Measurements from ENCODE around the gene ABHD5. TPM values are rescaled to one million over a fixed set of nuclear protein-coding genes. Genes with fewer than 3 reads are reported as not detected.
"Not testable (repeated sequence)": the region's sequence is repeated elsewhere in the genome, so short reads cannot be mapped to it uniquely, and the experiment has no call there.

ABHD5 gene
- polyA plus RNA-seq, 4 donors: 13.8 to 42.5 (median 28.9) TPM

DNA sequence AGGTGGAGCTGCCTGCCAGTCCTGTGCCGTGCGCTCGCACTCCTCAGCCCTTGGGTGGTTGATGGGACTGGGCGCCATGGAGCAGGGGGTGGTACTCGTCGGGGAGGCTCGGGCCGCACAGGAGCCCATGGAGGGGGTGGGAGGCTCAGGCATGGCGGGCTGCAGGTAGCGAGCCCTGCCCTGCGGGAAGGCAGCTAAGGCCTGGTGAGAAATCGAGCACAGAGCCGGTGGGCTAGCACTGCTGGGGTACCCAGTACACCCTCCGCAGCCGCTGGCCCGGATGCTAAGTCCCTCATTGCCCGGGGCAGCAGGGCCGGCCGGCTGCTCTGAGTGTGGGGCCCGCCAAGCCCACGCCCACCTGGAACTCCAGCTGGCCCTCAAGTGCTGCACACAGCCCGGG, 34.3 kb upstream of the ABHD5 start:
- not testable (repeated sequence) for H3K4me3 ChIP-seq (ENCODE audit: low read depth in 1 of 3, low read length in 3 of 3); H3K27ac ChIP-seq (ENCODE audit: low read depth in 1 of 3, low read length in 2 of 3); H3K27me3 ChIP-seq (ENCODE audit: control insufficient read depth in 3 of 3, insufficient read depth in 3 of 3, low read length in 3 of 3); DNase-seq; H3K4me1 ChIP-seq (ENCODE audit: control insufficient read depth in 3 of 3, insufficient read depth in 2 of 3, low read depth in 1 of 3, low read length in 2 of 3); H3K36me3 ChIP-seq (ENCODE audit: control insufficient read depth in 3 of 3, insufficient read depth in 2 of 3, low read depth in 1 of 3, low read length in 3 of 3); FAIRE-seq
- H3K9me3 ChIP-seq (ENCODE audit: control insufficient read depth in 2 of 2, insufficient read depth in 1 of 2, low read depth in 1 of 2, low read length in 1 of 2): peaks cover 0 to 14% of the 10 kb centered on the region in 2 donors
- WGBS, 3 donors: 95 to 98% (median 96%) methylated on average over 19 to 22 of the region's 22 CpGs

DNA sequence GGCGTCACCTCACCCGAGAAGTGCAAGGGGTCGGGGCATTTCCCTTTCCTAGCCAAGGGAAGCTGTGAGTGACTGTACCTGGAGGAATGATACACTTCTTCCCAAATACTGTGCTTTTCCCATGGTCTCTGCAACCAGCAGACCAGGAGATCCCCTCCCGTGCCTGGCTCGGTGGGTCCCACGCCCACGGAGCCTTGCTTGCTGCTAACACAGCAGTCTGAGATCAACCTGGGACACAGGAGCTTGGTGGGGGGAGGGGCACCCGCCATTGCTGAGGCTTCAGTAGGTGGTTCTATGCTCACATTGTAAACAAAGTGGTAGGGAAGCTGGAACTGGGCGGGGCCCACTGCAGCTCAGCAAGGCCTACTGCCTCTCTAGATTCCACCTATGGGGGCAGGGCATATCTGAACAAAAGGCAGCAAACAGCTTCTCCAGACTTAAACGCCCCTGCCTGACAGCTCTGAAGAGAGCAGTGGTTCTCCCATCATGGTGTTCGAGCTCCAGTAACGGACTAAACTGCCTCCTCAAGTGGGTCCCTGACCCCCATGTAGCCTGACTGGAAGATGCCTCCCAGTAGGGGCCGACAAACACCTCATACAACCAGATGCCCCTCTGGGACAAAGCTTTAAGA, 31.4 kb upstream of the ABHD5 start:
- H3K9me3 ChIP-seq (ENCODE audit: control insufficient read depth in 2 of 2, insufficient read depth in 1 of 2, low read depth in 1 of 2, low read length in 1 of 2): peaks cover 0 to 14% of the 10 kb centered on the region in 2 donors
- no peak overlapping the region for H3K4me3 ChIP-seq (ENCODE audit: low read depth in 1 of 3, low read length in 3 of 3)
- FAIRE-seq: no peak
- no peaks in the 10 kb centered on the region for H3K36me3 ChIP-seq (ENCODE audit: control insufficient read depth in 3 of 3, insufficient read depth in 2 of 3, low read depth in 1 of 3, low read length in 3 of 3)
- no peaks in the 10 kb centered on the region for H3K4me1 ChIP-seq (ENCODE audit: control insufficient read depth in 3 of 3, insufficient read depth in 2 of 3, low read depth in 1 of 3, low read length in 2 of 3)
- WGBS, 3 donors: 84 to 89% (median 85%) methylated on average over 13 of the region's 13 CpGs
- H3K27ac ChIP-seq (ENCODE audit: low read depth in 1 of 3, low read length in 2 of 3): no peak overlapping the region
- H3K27me3 ChIP-seq (ENCODE audit: control insufficient read depth in 3 of 3, insufficient read depth in 3 of 3, low read length in 3 of 3): no peaks in the 10 kb centered on the region
- no peak for DNase-seq

DNA sequence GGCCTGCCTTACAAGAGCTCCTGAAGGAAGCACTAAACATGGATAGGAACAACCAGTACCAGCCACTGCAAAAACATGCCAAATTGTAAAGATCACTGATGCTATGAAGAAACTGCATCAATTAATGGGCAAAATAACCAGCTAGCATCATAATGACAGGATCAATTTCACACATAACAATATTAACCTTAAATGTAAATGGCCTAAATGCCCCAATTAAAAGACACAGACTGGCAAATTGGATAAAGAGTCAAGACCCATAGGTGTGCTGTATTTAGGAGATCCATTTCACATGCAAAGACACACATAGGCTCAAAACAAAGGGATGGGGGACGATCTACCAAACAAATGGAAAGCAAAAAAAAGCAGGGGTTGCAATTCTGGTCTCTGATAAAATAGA, 29.4 kb upstream of the ABHD5 start:
- DNase-seq; H3K4me3 ChIP-seq (ENCODE audit: low read depth in 1 of 3, low read length in 3 of 3); FAIRE-seq; H3K36me3 ChIP-seq (ENCODE audit: control insufficient read depth in 3 of 3, insufficient read depth in 2 of 3, low read depth in 1 of 3, low read length in 3 of 3); H3K27me3 ChIP-seq (ENCODE audit: control insufficient read depth in 3 of 3, insufficient read depth in 3 of 3, low read length in 3 of 3); H3K27ac ChIP-seq (ENCODE audit: low read depth in 1 of 3, low read length in 2 of 3); H3K4me1 ChIP-seq (ENCODE audit: control insufficient read depth in 3 of 3, insufficient read depth in 2 of 3, low read depth in 1 of 3, low read length in 2 of 3): not testable (repeated sequence)
- peaks cover 0 to 14% of the 10 kb centered on the region in 2 donors for H3K9me3 ChIP-seq (ENCODE audit: control insufficient read depth in 2 of 2, insufficient read depth in 1 of 2, low read depth in 1 of 2, low read length in 1 of 2)
- WGBS, 3 donors: 68 to 93% (median 83%) methylated on average over 1 of the region's 1 CpG

DNA sequence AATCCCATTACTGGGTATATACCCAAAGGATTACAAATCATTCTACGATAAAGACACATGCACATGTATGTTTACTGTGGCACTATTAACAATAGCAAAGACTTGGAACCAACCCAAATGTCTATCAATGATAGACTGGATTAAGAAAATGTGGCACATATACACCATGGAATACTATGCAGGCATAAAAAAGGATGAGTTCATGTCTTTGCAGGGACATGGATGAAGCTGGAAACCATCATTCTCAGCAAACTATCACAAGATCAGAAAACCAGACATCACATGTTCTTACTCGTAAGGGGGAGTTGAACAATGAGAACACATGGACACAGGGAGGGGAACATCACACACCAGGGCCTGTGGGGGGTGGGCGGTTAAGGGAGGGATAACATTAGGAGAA, 25.7 kb upstream of the ABHD5 start:
- not testable (repeated sequence) for DNase-seq; H3K4me1 ChIP-seq (ENCODE audit: control insufficient read depth in 3 of 3, insufficient read depth in 2 of 3, low read depth in 1 of 3, low read length in 2 of 3); FAIRE-seq; H3K4me3 ChIP-seq (ENCODE audit: low read depth in 1 of 3, low read length in 3 of 3); H3K9me3 ChIP-seq (ENCODE audit: control insufficient read depth in 2 of 2, insufficient read depth in 1 of 2, low read depth in 1 of 2, low read length in 1 of 2); H3K27me3 ChIP-seq (ENCODE audit: control insufficient read depth in 3 of 3, insufficient read depth in 3 of 3, low read length in 3 of 3); H3K27ac ChIP-seq (ENCODE audit: low read depth in 1 of 3, low read length in 2 of 3); H3K36me3 ChIP-seq (ENCODE audit: control insufficient read depth in 3 of 3, insufficient read depth in 2 of 3, low read depth in 1 of 3, low read length in 3 of 3)
- 94 to 100% (median 94%) methylated on average over 3 of the region's 3 CpGs for WGBS, 3 donors

DNA sequence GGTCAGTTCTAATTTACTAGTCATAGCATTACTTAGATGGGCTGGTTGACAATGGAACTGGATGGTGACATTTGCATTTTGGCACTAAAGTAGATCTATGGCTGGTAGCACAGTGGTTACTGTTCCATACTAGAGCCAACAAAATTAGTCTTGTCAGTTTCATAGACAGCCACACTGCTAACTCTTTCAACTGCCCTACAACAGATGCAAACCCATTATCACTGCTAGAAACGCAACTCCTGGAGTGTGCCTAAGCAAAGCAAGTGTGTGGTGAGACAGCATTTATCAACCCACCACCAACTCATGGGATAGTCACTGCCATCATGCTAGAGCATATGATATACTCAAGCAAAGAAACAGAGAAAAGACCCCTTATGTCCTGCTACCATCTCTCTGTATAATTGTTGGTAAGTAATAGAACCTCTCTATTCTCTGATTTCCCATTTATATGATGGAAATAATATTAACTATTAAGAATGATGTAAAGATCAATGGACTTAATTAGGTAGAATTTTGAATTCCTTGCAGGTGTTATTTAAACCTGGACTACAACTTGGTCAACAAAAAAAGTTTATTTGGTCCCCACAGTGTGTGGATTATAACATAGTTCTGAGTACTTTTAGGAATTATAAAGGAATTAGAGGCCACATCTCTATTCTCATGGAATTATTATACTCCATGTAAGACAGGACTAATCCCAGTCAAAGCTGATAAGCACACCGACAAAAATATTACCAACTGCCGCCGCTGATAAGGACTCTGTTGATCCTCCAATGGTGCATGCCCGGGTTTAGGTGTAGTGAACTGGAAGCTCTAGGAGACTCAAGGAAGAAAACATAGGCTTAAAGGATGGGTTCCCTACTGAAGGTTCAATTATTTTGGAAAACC, 19.9 kb upstream of the ABHD5 start:
- no peaks in the 10 kb centered on the region for H3K36me3 ChIP-seq (ENCODE audit: control insufficient read depth in 3 of 3, insufficient read depth in 2 of 3, low read depth in 1 of 3, low read length in 3 of 3)
- H3K27me3 ChIP-seq (ENCODE audit: control insufficient read depth in 3 of 3, insufficient read depth in 3 of 3, low read length in 3 of 3): no peaks in the 10 kb centered on the region
- no peak overlapping the region for H3K27ac ChIP-seq (ENCODE audit: low read depth in 1 of 3, low read length in 2 of 3)
- no peaks in the 10 kb centered on the region for H3K9me3 ChIP-seq (ENCODE audit: control insufficient read depth in 2 of 2, insufficient read depth in 1 of 2, low read depth in 1 of 2, low read length in 1 of 2)
- FAIRE-seq (no peak), DNase-seq (no peak)
- no peak overlapping the region for H3K4me3 ChIP-seq (ENCODE audit: low read depth in 1 of 3, low read length in 3 of 3)
- no peaks in the 10 kb centered on the region for H3K4me1 ChIP-seq (ENCODE audit: control insufficient read depth in 3 of 3, insufficient read depth in 2 of 3, low read depth in 1 of 3, low read length in 2 of 3)
- WGBS, 3 donors: 32 to 69% (median 51%) methylated on average over 5 of the region's 5 CpGs

DNA sequence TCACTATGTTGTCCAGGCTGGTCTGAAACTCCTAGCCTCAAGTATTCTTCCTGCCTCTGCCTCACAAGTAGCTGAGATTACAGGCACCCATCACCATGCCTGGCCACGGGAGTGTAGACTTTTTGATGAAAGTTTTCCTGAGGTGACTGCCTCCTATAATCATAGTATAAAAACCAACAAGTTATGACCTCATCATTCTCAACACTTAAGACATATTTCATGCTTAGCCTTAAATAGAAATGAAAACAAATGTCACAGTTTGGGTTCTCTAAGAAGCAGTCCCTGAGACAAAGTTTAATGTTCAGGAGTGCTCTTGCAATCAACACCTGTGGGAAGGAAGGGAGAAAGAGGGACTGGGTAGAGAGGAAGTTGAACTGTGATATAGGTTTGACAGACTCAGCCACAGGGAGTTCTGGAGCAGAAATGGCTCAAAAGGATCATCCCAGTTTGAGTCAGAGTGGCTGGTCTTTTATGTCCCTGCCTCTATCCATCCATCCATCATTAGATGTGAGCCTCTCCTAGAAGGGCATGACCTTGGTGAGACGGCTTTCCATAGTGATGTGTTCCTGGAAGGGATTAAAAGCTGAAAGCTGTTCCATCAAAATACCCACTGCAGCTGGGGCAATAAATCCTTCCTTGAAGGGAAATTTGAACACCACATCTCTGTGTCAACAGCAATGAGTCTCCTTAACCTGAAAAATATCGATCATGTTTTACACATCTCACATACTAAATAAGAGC, 16.2 kb upstream of the ABHD5 start:
- Histone ChIP-seq H3K4me1 (ENCODE audit: control insufficient read depth in 3 of 3, insufficient read depth in 2 of 3, low read depth in 1 of 3, low read length in 2 of 3) (no peaks in the 10 kb centered on the region), H3K27ac (ENCODE audit: low read depth in 1 of 3, low read length in 2 of 3) (no peak overlapping the region), H3K9me3 (ENCODE audit: control insufficient read depth in 2 of 2, insufficient read depth in 1 of 2, low read depth in 1 of 2, low read length in 1 of 2) (peaks cover 0 to 5% of the 10 kb centered on the region in 2 donors), H3K4me3 (ENCODE audit: low read depth in 1 of 3, low read length in 3 of 3) (no peak overlapping the region), H3K27me3 (ENCODE audit: control insufficient read depth in 3 of 3, insufficient read depth in 3 of 3, low read length in 3 of 3) (no peaks in the 10 kb centered on the region), H3K36me3 (ENCODE audit: control insufficient read depth in 3 of 3, insufficient read depth in 2 of 3, low read depth in 1 of 3, low read length in 3 of 3) (no peaks in the 10 kb centered on the region)
- no peak for DNase-seq
- 69 to 78% (median 69%) methylated on average over 3 of the region's 3 CpGs for WGBS, 3 donors
- FAIRE-seq: no peak

DNA sequence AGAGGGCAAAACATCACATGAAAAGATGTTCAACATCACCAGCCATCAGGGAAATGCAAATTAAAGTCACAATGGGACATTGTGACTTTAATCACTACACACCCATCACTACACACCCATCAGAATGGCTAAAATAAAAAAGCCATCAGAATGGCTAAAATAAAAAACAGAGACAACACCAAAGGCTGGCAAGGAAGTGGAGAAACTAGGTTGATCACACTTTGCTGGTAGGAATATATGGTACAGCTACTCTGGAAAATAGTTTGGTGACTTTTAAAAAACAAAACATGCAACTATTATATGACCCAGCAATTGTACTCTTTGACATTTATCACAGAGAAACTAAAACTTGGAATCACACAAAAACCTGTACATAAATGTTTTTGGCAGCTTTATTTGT, 15.1 kb upstream of the ABHD5 start:
- Histone ChIP-seq H3K36me3 (ENCODE audit: control insufficient read depth in 3 of 3, insufficient read depth in 2 of 3, low read depth in 1 of 3, low read length in 3 of 3) (no peaks in the 10 kb centered on the region), H3K27me3 (ENCODE audit: control insufficient read depth in 3 of 3, insufficient read depth in 3 of 3, low read length in 3 of 3) (no peaks in the 10 kb centered on the region), H3K4me1 (ENCODE audit: control insufficient read depth in 3 of 3, insufficient read depth in 2 of 3, low read depth in 1 of 3, low read length in 2 of 3) (no peaks in the 10 kb centered on the region), H3K27ac (ENCODE audit: low read depth in 1 of 3, low read length in 2 of 3) (no peak overlapping the region), H3K4me3 (ENCODE audit: low read depth in 1 of 3, low read length in 3 of 3) (no peak overlapping the region), H3K9me3 (ENCODE audit: control insufficient read depth in 2 of 2, insufficient read depth in 1 of 2, low read depth in 1 of 2, low read length in 1 of 2) (peaks cover 0 to 6% of the 10 kb centered on the region in 2 donors)
- DNase-seq (no peak), FAIRE-seq (no peak)

DNA sequence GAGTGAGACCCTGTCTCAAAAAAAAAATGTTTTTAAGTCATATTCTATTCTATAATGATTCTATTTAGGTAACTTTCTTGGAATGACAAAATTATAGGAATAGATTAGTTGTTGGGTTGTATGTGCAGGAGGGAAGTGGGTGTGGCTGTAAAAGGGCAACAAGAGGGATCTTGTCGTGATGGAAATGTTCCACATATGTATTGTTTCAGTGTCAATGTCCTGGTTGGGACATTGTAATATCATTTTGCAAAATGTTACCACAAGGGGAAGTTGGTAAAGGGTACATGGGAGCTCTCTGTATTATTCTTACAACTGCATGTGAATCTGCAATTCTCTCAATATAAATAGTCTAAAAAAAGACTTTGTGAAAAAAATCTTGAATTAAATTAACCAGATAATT, 14.3 kb upstream of the ABHD5 start:
- WGBS, 3 donors: 57 to 77% (median 74%) methylated on average over 1 of the region's 1 CpG
- FAIRE-seq: no peak
- no peak for DNase-seq
- Histone ChIP-seq H3K27ac (ENCODE audit: low read depth in 1 of 3, low read length in 2 of 3) (no peak overlapping the region), H3K36me3 (ENCODE audit: control insufficient read depth in 3 of 3, insufficient read depth in 2 of 3, low read depth in 1 of 3, low read length in 3 of 3) (no peaks in the 10 kb centered on the region), H3K27me3 (ENCODE audit: control insufficient read depth in 3 of 3, insufficient read depth in 3 of 3, low read length in 3 of 3) (no peaks in the 10 kb centered on the region), H3K4me3 (ENCODE audit: low read depth in 1 of 3, low read length in 3 of 3) (no peak overlapping the region), H3K9me3 (ENCODE audit: control insufficient read depth in 2 of 2, insufficient read depth in 1 of 2, low read depth in 1 of 2, low read length in 1 of 2) (peaks cover 0 to 6% of the 10 kb centered on the region in 2 donors), H3K4me1 (ENCODE audit: control insufficient read depth in 3 of 3, insufficient read depth in 2 of 3, low read depth in 1 of 3, low read length in 2 of 3) (no peaks in the 10 kb centered on the region)
